Measurements from ENCODE around the gene IFITM10. TPM values are rescaled to one million over a fixed set of nuclear protein-coding genes. Genes with fewer than 3 reads are reported as not detected.

IFITM10 gene
- total RNA-seq, result 1 to 10 TPM in 3 of 8 experiments, under 1 TPM in 5; 0.31 to 3.1 (median 0.73) TPM

DNA sequence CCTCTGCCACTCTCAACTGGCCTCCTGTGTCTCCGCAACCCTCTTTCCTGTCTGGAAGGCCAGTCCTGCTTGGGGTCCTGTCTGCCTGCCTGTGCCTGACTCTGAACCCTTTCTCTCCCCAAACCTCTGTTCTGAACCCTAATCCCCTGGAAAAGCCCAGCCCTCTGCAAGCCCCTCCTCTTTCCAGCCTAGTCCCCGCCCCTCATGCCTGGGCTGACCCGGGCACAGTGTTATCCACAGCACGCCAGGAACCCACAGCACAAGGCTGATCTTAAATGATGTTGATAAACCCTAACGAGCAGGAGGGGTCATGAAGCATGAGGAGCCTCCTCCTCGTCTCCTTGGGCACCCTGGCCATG lies at the start of gene IFITM10:
Gene IFITM10, minus strand, starts transcription at position 115 of the 359 bp plus-strand sequence. CDS start 153 bp downstream, outside the sequence.
- H3K27ac ChIP-seq, result no peak within 1 kb of the TSS
- peaks cover 2 to 13% of the 10 kb centered on the region in 2 donors for H3K4me1 ChIP-seq (replicated peaks in 1 of 2)
- no peak within 1 kb of the TSS for H3K4me3 ChIP-seq
- ATAC-seq (replicated peaks in 6 of 8), result peak in 4 of 8 experiments; percentile 1 to 22 (median 14)
- WGBS, 10 experiments, result 19 to 100% (median 22%) methylated on average over 1 to 3 of the region's 6 CpGs; no CpG with 5 or more reads in 6 of the 10 experiments
- in situ Hi-C loops (cut with MboI; ENCODE audit: low pct_unique_long_range_greater_than_20kb in 2 of 9, low sequenced_read_pairs in 9 of 9, unreplicated experiment in 9 of 9), result no loop called here

DNA sequence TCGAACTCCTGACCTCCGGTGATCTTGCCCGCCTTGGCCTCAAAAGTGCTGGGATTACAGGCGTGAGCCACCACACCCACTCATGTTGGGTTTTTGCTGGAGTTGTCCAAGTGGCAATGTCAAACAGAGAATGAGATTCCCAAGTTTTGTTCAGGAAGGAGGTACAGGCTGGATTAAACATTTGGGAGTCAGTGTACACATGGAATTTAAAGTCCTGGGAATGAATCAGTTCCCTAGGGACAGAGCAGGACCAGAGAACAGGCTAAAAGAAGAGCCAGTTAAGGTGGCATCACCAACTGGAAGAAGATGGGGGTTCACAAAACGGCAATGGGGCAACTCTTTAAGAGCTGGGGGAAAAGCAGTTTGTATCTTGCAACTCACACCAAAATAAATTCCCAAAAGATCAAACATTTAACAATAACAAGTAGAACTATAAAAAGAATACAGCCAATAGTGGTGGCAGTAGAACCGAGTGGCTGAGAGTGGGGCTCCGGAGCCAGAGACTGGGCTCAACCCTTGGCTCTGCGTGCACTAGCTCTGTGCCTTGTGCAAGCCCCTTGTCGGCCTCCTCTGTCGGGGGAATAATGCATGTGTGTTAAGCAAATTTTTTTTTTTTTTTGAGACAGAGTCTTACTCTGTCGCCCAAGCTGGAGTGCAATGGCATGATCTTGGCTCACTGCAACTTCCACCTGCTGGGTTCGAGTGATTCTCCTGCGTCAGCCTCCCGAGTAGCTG lies 47.2 kb upstream of the IFITM10 start:
- WGBS, 10 experiments, result 21 to 91% (median 83%) methylated on average over 2 to 14 of the region's 14 CpGs; no CpG with 5 or more reads in 1 of the 10 experiments
- no peak for ATAC-seq (replicated peaks in 6 of 8)
- in situ Hi-C loops (cut with MboI; ENCODE audit: low pct_unique_long_range_greater_than_20kb in 2 of 9, low sequenced_read_pairs in 9 of 9, unreplicated experiment in 9 of 9), result no loop called here
- H3K4me3 ChIP-seq, result no peak overlapping the region
- H3K27ac ChIP-seq, result no peak overlapping the region
- H3K4me1 ChIP-seq (replicated peaks in 1 of 2), result no peaks in the 10 kb centered on the region

- in situ Hi-C loops (cut with MboI; ENCODE audit: low pct_unique_long_range_greater_than_20kb in 2 of 9, low sequenced_read_pairs in 9 of 9, unreplicated experiment in 9 of 9), result no loop called here
- Histone ChIP-seq H3K4me3 (no peak overlapping the region), H3K27ac (no peak overlapping the region), H3K4me1 (replicated peaks in 1 of 2) (no peaks in the 10 kb centered on the region)
- WGBS, 10 experiments, result 36 to 100% (median 56%) methylated on average over 1 to 7 of the region's 12 CpGs; no CpG with 5 or more reads in 4 of the 10 experiments
- ATAC-seq (replicated peaks in 6 of 8), result peak in 2 of 8 experiments; percentile 22 to 76
Measured at GRCh38 chr11:1796413-1797011, 46.1 kb upstream of the IFITM10 start.

GRCh38 chr11:1793081-1793480 lies 42.7 kb upstream of the IFITM10 start:
- H3K27ac ChIP-seq, result no peak overlapping the region
- no peaks in the 10 kb centered on the region for H3K4me1 ChIP-seq (replicated peaks in 1 of 2)
- in situ Hi-C loops (cut with MboI; ENCODE audit: low pct_unique_long_range_greater_than_20kb in 2 of 9, low sequenced_read_pairs in 9 of 9, unreplicated experiment in 9 of 9), result no loop called here
- ATAC-seq (replicated peaks in 6 of 8), result no peak
- H3K4me3 ChIP-seq, result no peak overlapping the region
- WGBS, 10 experiments, result 3 to 100% (median 67%) methylated on average over 2 to 3 of the region's 3 CpGs

- WGBS, 10 experiments, result 54 to 100% (median 88%) methylated on average over 1 to 12 of the region's 12 CpGs
Measured at GRCh38 chr11:1792461-1792860, 42.1 kb upstream of the IFITM10 start.

GRCh38 chr11:1791912-1792311 lies 41.5 kb upstream of the IFITM10 start:
- Histone ChIP-seq H3K27ac (no peak overlapping the region), H3K4me1 (replicated peaks in 1 of 2) (no peaks in the 10 kb centered on the region), H3K4me3 (no peak overlapping the region)
- WGBS, 10 experiments, result 47 to 100% (median 63%) methylated on average over 1 to 6 of the region's 6 CpGs; no CpG with 5 or more reads in 3 of the 10 experiments
- ATAC-seq (replicated peaks in 6 of 8), result no peak
- in situ Hi-C loops (cut with MboI; ENCODE audit: low pct_unique_long_range_greater_than_20kb in 2 of 9, low sequenced_read_pairs in 9 of 9, unreplicated experiment in 9 of 9), result no loop called here

More at GRCh38 chr11:1792461-1792860, 42.1 kb upstream of the IFITM10 start:
- Histone ChIP-seq H3K4me3 (no peak overlapping the region), H3K27ac (no peak overlapping the region), H3K4me1 (replicated peaks in 1 of 2) (no peaks in the 10 kb centered on the region)
- no peak for ATAC-seq (replicated peaks in 6 of 8)
- in situ Hi-C loops (cut with MboI; ENCODE audit: low pct_unique_long_range_greater_than_20kb in 2 of 9, low sequenced_read_pairs in 9 of 9, unreplicated experiment in 9 of 9), result no loop called here

DNA sequence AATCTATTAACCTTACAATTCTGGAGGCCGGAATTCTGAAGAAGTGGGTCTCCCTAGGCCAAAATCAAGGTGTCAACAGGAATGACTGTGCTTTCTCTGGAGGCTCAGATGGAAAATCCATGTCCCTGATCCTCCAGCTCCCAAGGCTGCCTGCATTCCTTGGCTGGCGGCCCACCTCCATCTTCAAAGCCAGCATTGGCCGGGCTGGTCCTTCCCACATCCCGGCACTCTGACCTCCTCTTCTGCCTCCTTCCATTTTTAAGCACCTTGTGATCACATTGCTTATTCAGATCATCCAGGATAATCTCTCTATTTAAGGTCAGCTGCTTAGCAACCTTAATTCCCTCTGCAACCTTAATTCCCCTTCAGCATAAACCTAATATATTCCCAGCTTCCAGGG lies 36.1 kb upstream of the IFITM10 start:
- 40 to 100% (median 86%) methylated on average over 1 to 3 of the region's 4 CpGs; no CpG with 5 or more reads in 2 of the 10 experiments for WGBS, 10 experiments
- H3K4me3 ChIP-seq, result no peak overlapping the region
- no peak overlapping the region for H3K27ac ChIP-seq
- in situ Hi-C loops (cut with MboI; ENCODE audit: low pct_unique_long_range_greater_than_20kb in 2 of 9, low sequenced_read_pairs in 9 of 9, unreplicated experiment in 9 of 9), result no loop called here
- no peak for ATAC-seq (replicated peaks in 6 of 8)
- H3K4me1 ChIP-seq (replicated peaks in 1 of 2), result no peaks in the 10 kb centered on the region

DNA sequence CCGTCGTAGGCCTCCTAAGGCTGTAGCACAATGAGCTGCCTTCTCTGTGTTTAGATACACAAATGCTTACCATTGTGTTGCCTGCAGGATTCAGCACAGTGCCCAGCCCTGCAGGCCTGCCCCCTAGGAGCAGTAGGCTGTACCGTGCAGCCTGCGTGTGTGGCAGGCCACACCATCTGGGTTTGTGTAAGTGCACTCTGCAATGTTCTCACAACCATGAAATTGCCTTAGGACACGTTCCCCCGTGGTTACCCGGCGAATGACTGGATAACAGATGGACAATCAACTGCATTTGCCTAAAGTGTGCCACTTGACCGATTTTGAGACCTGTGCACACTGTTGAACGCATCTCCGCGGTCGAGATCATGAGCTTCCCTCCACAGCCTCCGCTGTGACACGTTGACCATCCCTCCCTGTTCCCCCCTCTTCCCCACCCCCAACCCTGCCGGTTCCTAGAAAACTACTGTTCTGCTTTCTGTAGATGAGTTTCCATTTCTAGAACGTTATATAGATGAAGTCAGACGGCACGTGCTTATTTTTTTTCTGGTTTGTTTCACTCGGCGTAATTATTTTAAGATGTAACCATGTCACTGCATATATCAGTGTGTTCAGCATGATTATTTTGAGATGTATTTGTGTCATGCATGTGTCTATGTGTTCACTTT lies 35.5 kb upstream of the IFITM10 start:
- 34 to 77% (median 60%) methylated on average over 2 to 11 of the region's 21 CpGs; no CpG with 5 or more reads in 1 of the 10 experiments for WGBS, 10 experiments
- no peak overlapping the region for H3K27ac ChIP-seq
- H3K4me3 ChIP-seq, result no peak overlapping the region
- in situ Hi-C loops (cut with MboI; ENCODE audit: low pct_unique_long_range_greater_than_20kb in 2 of 9, low sequenced_read_pairs in 9 of 9, unreplicated experiment in 9 of 9), result no loop called here
- peak in 2 of 8 experiments; percentile 32 to 38 for ATAC-seq (replicated peaks in 6 of 8)
- no peaks in the 10 kb centered on the region for H3K4me1 ChIP-seq (replicated peaks in 1 of 2)

- no peaks in the 10 kb centered on the region for H3K4me1 ChIP-seq (replicated peaks in 1 of 2)
- H3K4me3 ChIP-seq, result no peak overlapping the region
- no peak overlapping the region for H3K27ac ChIP-seq
- no peak for ATAC-seq (replicated peaks in 6 of 8)
- in situ Hi-C loops (cut with MboI; ENCODE audit: low pct_unique_long_range_greater_than_20kb in 2 of 9, low sequenced_read_pairs in 9 of 9, unreplicated experiment in 9 of 9), result no loop called here
- 0 to 95% (median 80%) methylated on average over 1 to 10 of the region's 23 CpGs; no CpG with 5 or more reads in 1 of the 10 experiments for WGBS, 10 experiments
Measured at GRCh38 chr11:1784761-1785650, 34.6 kb upstream of the IFITM10 start.

DNA sequence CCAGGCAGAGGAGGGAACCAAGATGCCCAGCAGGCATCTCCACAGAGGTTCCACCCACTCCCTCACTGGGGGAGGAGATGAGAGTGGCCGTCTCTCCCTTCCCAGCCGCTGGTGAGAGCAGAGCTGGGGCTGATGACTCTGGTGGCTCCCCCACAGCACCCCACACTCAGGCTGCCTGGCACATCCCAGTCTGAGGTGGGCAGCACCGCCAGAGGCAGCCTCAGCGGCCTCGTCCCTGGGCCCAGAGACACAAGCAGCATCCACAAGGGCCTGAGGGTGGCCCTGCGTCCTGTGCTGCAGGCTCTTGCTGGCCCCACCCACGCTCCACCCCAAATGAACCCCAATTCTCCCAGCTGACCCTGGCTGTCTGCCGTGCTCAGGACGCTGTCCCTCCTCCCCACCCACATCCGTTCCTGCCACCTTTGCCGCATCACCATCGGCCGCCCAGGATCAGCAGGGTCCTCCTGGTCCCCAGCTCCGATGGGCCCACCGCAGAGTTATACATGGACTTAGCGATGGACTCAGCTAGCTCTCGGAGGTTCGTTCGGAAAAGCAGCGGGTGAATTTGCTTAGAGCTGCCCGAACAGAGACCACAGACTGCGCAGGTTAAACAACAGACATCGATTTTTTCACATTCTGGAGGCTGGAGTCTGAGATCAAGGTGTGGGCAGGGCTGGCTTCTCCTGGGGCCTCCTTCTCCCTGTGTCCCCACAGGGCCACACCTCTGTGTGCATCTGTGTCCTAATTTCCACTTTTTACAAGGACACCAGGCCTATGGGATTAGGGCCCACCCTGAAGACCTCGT lies 33.5 kb upstream of the IFITM10 start:
- H3K27ac ChIP-seq, result no peak overlapping the region
- no peak overlapping the region for H3K4me3 ChIP-seq
- WGBS, 10 experiments, result 45 to 100% (median 90%) methylated on average over 4 to 10 of the region's 24 CpGs; no CpG with 5 or more reads in 6 of the 10 experiments
- peak in 1 of 8 experiments; percentile 17 for ATAC-seq (replicated peaks in 6 of 8)
- in situ Hi-C loops (cut with MboI; ENCODE audit: low pct_unique_long_range_greater_than_20kb in 2 of 9, low sequenced_read_pairs in 9 of 9, unreplicated experiment in 9 of 9), result no loop called here
- H3K4me1 ChIP-seq (replicated peaks in 1 of 2), result no peaks in the 10 kb centered on the region

- no peaks in the 10 kb centered on the region for H3K4me1 ChIP-seq (replicated peaks in 1 of 2)
- H3K27ac ChIP-seq, result no peak overlapping the region
- in situ Hi-C loops (cut with MboI; ENCODE audit: low pct_unique_long_range_greater_than_20kb in 2 of 9, low sequenced_read_pairs in 9 of 9, unreplicated experiment in 9 of 9), result no loop called here
- ATAC-seq (replicated peaks in 6 of 8), result peak in 3 of 8 experiments; percentile 31 to 46 (median 37)
- H3K4me3 ChIP-seq, result no peak overlapping the region
- 0 to 71% (median 47%) methylated on average over 1 to 14 of the region's 20 CpGs; no CpG with 5 or more reads in 4 of the 10 experiments for whole genome bisulfite sequencing, 10 experiments
Measured at GRCh38 chr11:1782831-1783724, 32.7 kb upstream of the IFITM10 start.

All from motor neuron (in vitro differentiated cells).